Kidney tubule cell (primary cell): ENCODE measurements around the gene ASAP2.
"Not testable (repeated sequence)": the region's sequence is repeated elsewhere in the genome, so short reads cannot be mapped to it uniquely, and the experiment has no call there.

Source experiments
- DNase-seq: peaks from one replicate; pipeline ENCODE4 v3.0.0-alpha.2; 2018; ENCODE audit warnings: low spot score

Gene ASAP2

GRCh38 chr2:9380702-9381628, 174.4 kb downstream of the ASAP2 start:
- DNase-seq: peak; percentile 95

GRCh38 chr2:9382604-9383235, 176.1 kb downstream of the ASAP2 start:
- DNase-seq: peak; percentile 93

DNA sequence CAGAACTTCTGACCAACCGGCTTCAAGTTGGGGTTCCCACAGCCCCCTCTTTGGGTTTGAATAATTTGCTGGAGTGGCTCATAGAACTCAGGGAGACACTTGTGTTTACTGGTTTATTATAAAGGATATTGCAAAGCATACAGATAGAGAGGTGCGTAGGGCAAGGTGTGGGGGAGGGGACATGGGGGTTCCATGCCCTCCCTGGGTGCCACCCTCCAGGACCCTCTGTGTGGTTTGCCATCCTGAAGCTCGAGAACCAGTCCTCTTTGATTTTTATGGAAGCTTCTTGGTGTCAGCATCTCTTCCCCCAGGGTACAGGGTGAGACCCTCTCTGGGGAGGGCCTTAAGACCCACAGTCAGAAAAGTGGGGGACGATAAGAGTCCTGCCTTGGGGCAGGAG, 177.9 kb downstream of the ASAP2 start:
- DNase-seq: no peak

- peak; percentile 68 for DNase-seq
These were observed 179.2 kb downstream of the ASAP2 start for GRCh38 chr2:9385841-9386240.

DNA sequence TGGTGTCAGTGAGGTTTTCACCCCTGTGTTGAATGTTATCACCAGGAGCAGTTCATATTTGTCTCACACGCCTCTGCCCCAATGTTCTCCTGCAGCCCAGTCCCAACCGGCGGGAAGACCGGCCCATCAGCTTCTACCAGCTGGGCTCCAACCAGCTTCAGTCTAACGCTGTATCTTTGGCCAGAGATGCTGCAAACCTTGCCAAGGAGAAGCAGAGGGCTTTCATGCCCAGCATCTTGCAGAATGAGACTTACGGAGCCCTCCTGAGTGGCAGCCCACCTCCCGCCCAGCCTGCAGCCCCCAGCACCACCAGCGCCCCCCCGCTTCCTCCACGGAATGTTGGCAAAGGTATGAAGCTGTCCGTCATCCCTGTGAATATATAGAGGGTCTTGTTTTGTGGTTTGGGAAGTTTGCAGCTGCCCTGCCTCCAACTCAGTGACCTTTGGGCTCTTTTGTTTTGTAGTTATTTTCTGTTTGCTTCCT, 181.6 kb downstream of the ASAP2 start:
- DNase-seq: no peak

DNA sequence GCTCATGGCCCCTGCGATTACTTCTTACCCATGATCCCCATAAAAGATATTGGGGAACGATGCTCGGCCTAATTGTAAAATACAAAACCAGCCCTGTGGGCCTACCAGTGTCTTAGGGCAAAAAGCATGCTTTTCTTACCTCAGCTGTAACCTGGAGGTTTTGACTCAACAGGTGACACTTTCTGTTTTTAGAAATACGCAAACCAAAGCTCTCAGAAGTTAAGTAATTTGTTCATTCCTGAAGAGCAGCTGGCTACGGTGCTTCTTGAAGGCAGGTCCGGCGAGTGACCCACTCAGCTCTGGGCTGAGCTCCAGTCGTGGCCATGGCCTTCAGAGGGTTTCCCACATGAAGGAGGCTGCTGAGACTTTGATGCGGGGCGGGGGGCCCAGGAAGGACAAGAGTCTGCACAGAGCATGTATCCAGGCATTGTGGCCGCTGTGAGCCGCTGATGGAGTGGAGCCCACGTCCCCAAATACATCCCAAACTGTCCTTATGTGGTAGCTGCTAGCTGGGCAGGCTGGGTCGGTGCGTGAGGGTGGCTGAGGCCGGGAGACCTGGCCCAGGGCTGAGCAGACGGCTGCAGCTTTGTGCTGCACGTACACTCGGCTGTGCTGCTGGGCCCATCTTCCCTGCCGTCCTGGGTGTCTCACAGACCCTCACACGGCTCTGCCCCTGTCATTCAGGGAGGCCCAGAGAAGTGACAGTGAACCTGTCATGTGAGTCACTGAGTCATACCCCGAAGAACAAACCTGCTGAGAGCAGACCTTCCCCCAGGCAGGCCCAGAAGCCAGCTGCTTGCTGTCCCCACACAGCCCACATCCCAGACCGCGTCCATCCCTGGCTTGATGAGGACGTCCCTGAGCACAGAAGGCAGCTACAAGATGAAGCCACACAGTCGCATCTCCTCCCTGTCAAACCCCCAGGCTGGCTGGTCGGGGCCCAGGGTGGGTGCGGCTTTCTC, 182.6 kb downstream of the ASAP2 start:
- DNase-seq: no peak

DNA sequence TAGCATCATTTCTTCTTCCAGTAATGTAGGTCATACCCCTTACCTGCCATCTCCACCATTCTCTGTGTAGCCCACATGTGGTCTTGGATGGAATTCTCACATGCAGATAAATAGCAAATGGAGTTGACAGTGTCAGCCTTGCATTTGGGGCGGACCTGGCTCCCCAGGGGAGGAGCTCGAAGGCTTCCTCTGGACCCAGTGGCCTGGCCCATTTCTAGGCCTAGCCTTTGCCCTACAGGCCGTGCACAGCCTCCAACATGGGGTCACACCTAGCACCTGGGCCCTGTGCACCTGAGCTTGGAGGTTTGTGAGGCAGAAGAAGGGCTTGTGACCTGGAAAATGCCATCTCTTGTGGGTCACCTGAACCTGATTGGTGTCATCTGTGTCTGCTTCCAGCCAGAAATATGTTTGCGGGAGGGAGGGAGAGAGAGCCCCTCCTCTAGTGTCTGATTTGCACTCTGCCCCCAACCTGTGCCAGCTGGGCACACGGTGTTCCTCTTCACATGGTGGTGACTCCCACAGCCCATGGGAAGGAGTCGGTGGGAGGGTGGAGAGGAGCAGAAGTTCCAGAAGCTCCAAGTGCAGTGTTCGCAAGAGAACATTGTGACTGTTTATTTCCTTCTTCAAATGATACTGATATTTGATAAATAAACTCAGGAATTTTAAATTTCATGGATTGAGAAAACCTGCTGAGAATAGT, 183.7 kb downstream of the ASAP2 start:
- DNase-seq: no peak

- no peak for DNase-seq
These were observed 184.4 kb downstream of the ASAP2 start for GRCh38 chr2:9390991-9391390.

DNA sequence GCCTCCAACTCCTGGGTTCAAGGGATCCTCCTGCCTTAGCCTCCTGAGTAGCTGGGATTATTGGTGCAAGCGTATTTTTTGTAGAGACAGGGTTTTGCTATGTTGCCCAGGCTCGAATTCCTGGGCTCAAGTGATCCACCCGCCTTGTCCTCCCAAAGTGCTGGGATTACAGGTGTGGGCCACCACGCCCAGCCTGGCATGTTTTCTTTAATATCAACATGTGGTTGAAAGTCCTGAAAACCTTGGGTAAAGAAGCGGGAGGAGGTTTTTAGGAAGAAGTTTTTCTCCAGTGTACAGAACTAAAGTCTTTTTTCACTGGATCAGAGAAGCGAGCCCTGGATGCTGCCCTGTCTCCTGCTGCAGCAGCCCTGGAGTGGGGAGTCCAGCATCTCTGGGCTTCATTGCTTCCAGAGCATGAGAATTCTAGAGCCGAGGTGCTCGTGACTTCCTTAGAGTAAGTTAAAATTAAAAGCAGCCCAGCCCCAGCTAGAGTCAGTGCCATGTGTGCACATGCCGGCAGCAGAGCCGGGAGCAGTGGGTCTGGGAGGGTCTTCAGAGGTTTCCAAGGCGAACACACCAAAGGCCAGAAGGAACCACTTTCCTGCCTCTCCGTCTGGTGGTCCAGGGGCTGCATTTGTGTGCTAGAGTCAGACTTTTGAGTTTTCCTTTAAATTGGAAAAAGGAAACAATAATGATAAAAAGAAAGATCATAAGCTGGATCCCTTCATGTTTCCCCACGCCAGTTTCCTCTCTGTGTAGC, 185.5 kb downstream of the ASAP2 start:
- no peak for DNase-seq

DNA sequence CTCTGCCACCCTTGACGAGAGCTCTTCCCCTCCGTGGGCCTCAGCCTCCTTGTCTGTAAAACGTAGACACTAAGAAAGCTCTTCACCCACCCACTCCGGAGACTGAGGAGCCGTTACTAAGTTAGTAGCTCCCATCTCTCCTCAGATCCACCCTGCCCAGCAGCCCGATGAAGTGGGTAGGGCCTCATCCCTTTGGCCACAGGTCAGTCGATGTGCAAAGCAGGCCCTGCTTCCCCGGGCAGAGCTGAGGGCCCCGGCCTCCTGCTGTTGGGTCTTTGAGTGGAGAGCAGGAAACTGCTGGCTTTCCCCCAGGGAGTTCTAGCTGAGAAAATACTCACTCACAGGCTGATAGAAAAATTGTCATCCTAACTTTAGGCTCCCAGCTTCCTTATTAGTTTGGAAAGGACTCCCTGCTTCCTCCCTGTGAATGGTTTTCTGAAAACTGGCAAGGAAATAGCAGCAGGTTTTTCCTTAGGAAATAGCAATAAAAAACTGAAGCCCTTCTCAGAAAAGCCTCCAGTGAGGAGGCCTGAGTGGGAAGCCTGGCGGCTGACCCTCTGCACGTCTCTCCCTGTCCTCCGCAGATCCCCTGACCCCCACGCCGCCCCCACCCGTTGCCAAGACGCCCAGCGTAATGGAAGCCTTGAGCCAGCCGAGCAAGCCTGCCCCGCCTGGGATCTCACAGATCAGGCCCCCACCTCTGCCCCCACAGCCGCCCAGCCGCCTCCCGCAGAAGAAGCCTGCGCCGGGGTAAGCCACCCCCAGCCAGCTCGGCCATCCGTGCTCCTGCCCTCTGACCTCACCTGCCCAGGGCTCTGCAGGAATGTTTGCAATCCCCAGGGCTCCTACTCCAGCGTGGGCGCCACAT, 186.5 kb downstream of the ASAP2 start:
- no peak for DNase-seq

DNA sequence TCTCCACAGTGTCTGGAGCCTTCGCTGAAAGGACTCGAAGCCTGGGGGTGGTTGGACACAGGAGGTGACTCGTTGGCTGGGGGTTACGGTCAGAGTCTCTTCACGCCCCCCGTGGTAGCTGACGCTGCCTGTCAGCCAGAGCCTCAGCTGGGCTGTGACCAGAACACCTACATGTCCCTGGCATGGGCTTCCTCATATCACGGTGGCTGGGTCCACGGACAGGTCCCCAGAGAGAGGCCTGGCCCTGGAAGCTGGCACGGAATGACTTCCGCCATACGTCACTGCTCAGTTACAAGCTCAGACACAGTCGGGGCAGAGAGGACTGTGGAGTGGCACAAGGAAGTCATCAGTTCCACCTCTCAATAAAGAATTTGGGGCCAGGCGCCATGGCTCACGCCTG, 188.2 kb downstream of the ASAP2 start:
- no peak for DNase-seq

DNA sequence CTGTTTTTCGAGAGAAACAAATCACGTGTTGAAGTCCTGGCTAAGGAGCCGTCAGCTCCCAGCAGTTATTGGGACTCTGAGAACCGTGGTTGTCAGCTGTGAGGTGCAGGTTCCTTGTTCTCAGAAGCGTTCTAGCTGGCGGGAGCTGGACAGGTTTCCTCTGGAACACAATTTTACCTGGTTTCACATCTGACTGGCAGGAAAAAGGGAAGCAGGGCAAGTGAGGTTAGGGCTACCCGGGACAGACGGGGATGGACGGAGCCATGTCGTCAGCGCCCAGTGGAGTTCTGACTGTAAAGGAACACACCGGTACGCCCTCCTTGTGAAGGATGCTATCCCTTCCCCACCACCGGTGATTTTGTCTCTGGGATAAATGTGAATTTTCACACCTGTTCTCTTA, 190.6 kb downstream of the ASAP2 start:
- no peak for DNase-seq

DNA sequence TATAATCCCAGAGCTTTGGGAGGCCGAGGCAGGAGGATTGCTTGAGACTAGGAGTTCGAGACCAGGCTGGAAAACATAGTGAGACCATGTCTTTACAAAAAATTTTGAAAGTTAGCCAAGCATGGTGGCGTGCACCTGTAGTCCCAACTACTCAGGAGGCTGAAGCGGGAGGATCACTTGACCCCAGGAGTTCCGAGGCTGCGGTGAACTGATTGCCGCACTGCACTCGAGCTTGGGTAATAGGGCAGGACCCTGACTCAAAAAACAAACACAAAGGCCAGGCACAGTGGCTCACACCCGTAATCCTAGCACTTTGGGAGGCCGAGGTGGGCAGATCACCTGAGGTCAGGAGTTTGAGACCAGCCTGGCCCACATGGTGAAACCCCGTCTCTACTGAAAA, 191.6 kb downstream of the ASAP2 start:
- DNase-seq: not testable (repeated sequence)

GRCh38 chr2:9398881-9399780, 192.5 kb downstream of the ASAP2 start:
- DNase-seq: no peak

GRCh38 chr2:9400268-9401058, 193.9 kb downstream of the ASAP2 start:
- no peak for DNase-seq

DNA sequence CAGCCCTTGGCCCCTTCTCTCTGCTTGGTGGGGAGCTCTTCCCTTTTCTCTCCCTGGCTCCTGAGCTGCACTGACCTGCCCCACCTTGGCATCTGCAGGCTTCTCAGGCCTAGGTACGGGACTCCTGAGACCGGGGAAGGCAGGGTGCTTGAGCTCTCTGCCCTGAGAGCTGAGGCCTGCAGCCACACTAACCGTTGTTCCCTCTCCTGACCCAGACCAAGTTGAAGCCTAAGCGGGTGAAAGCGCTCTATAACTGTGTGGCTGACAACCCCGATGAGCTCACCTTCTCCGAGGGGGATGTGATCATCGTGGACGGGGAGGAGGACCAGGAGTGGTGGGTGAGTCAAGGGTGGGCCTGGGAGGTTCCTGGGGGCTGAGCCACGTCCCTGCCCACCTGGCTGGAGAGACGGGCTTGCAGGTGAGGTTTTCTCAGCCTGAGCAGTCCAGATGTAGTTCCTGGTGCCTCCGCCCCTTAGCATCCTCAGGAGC, 194.5 kb downstream of the ASAP2 start:
- DNase-seq: no peak

- DNase-seq: no peak
These were observed 195.2 kb downstream of the ASAP2 start for GRCh38 chr2:9401646-9402371.
